HEK293 (cell line): Measurements from ENCODE around the gene TMEM150B.
A peak's percentile ranks its signal among the peaks of the same experiment; 100 is the strongest.

Experiments
- BCL11B ChIP-seq: fragments of 450-650 bp; formaldehyde crosslinking; IDR thresholded peaks from 2 replicates; pipeline ENCODE4 v1.5.1; 2016; ENCODE audit warnings: low read depth, missing biosample characterization, missing genetic modification characterization
- BCL6B ChIP-seq: fragments of 450-650 bp; formaldehyde crosslinking; IDR thresholded peaks from 2 replicates; pipeline ENCODE4 v1.5.1; 2017; ENCODE audit warnings: missing biosample characterization, missing genetic modification characterization
- EGR2 ChIP-seq: fragments of 450-650 bp; formaldehyde crosslinking; IDR thresholded peaks from 2 replicates; pipeline ENCODE4 v1.5.1; 2016; ENCODE audit warnings: low read depth, missing biosample characterization, missing genetic modification characterization
- GLIS1 ChIP-seq: fragments of 450-650 bp; formaldehyde crosslinking; IDR thresholded peaks from 2 replicates; pipeline ENCODE4 v1.5.1; 2016; ENCODE audit warnings: missing biosample characterization, missing genetic modification characterization
- HIC1 ChIP-seq: fragments of 450-650 bp; formaldehyde crosslinking; IDR thresholded peaks from 2 replicates; pipeline ENCODE4 v1.5.1; 2016; ENCODE audit warnings: missing biosample characterization, missing genetic modification characterization
- HOXA7 ChIP-seq: sonication (generic); formaldehyde crosslinking; IDR thresholded peaks from 2 replicates; pipeline ENCODE4 v1.8.1; 2022; ENCODE audit warnings: missing genetic modification reagents, borderline replicate concordance
- KLF10 ChIP-seq: fragments of 450-650 bp; IDR thresholded peaks from 2 replicates; pipeline ENCODE4 v1.5.1; 2018; ENCODE audit warnings: missing biosample characterization, mild to moderate bottlenecking, missing genetic modification characterization
- MYNN ChIP-seq: fragments of 450-650 bp; formaldehyde crosslinking; IDR thresholded peaks from 2 replicates; pipeline ENCODE4 v1.5.1; 2016; ENCODE audit warnings: missing biosample characterization, missing genetic modification characterization, borderline replicate concordance
- OSR2 ChIP-seq: fragments of 450-650 bp; formaldehyde crosslinking; IDR thresholded peaks from 2 replicates; pipeline ENCODE4 v1.5.1; 2016; ENCODE audit warnings: missing biosample characterization, missing genetic modification characterization
- OVOL3 ChIP-seq: fragments of 450-650 bp; formaldehyde crosslinking; IDR thresholded peaks from 2 replicates; pipeline ENCODE4 v1.5.1; 2016; ENCODE audit warnings: missing biosample characterization, missing genetic modification characterization
- PRDM6 ChIP-seq: fragments of 450-650 bp; formaldehyde crosslinking; IDR thresholded peaks from 2 replicates; pipeline ENCODE4 v1.5.1; 2017; ENCODE audit warnings: missing biosample characterization, missing genetic modification characterization
- SCRT1 ChIP-seq: fragments of 450-650 bp; formaldehyde crosslinking; IDR thresholded peaks from 2 replicates; pipeline ENCODE4 v1.5.1; 2016; ENCODE audit warnings: missing biosample characterization, missing genetic modification characterization, borderline replicate concordance
- ZBTB17 ChIP-seq: fragments of 450-650 bp; formaldehyde crosslinking; IDR thresholded peaks from 2 replicates; pipeline ENCODE4 v1.5.1; 2016; ENCODE audit warnings: missing biosample characterization, missing genetic modification characterization
- ZFHX2 ChIP-seq: fragments of 450-650 bp; formaldehyde crosslinking; conservative IDR thresholded peaks from 2 replicates; pipeline ENCODE4 v1.5.1; 2016; ENCODE audit warnings: missing biosample characterization, missing genetic modification characterization
- ZNF148 ChIP-seq: fragments of 450-650 bp; formaldehyde crosslinking; IDR thresholded peaks from 2 replicates; pipeline ENCODE4 v1.5.0; 2017; ENCODE audit warnings: missing biosample characterization, missing genetic modification characterization, borderline replicate concordance
- ZNF2 ChIP-seq: fragments of 450-650 bp; formaldehyde crosslinking; IDR thresholded peaks from 2 replicates; pipeline ENCODE4 v1.5.1; 2016; ENCODE audit warnings: missing biosample characterization, missing genetic modification characterization
- ZNF23 ChIP-seq: fragments of 450-650 bp; formaldehyde crosslinking; IDR thresholded peaks from 2 replicates; pipeline ENCODE4 v1.5.1; 2016; ENCODE audit warnings: missing biosample characterization, missing genetic modification characterization, borderline replicate concordance
- ZNF248 ChIP-seq: fragments of 450-650 bp; formaldehyde crosslinking; IDR thresholded peaks from 2 replicates; pipeline ENCODE4 v1.5.1; 2017; ENCODE audit warnings: missing biosample characterization, missing genetic modification characterization
- ZNF335 ChIP-seq: fragments of 450-650 bp; formaldehyde crosslinking; conservative IDR thresholded peaks from 2 replicates; pipeline ENCODE4 v1.5.1; 2016; ENCODE audit warnings: missing biosample characterization, missing genetic modification characterization
- ZNF600 ChIP-seq: fragments of 450-650 bp; formaldehyde crosslinking; IDR thresholded peaks from 2 replicates; pipeline ENCODE4 v1.5.1; 2016; ENCODE audit warnings: missing biosample characterization, missing genetic modification characterization
- ZNF610 ChIP-seq: fragments of 450-650 bp; formaldehyde crosslinking; IDR thresholded peaks from 2 replicates; pipeline ENCODE4 v1.5.1; 2016; ENCODE audit warnings: missing biosample characterization, missing genetic modification characterization, borderline replicate concordance
- ZNF639 ChIP-seq: fragments of 450-650 bp; formaldehyde crosslinking; IDR thresholded peaks from 2 replicates; pipeline ENCODE4 v1.5.1; 2016; ENCODE audit warnings: missing biosample characterization, missing genetic modification characterization
- ZNF660 ChIP-seq: fragments of 450-650 bp; IDR thresholded peaks from 2 replicates; pipeline ENCODE4 v1.5.1; 2018; ENCODE audit warnings: missing biosample characterization, mild to moderate bottlenecking, missing genetic modification characterization
- ZNF777 ChIP-seq: fragments of 450-650 bp; formaldehyde crosslinking; IDR thresholded peaks from 2 replicates; pipeline ENCODE4 v1.5.1; 2017; ENCODE audit warnings: missing biosample characterization, missing genetic modification characterization, borderline replicate concordance
- ZSCAN30 ChIP-seq: fragments of 450-650 bp; IDR thresholded peaks from 2 replicates; pipeline ENCODE4 v1.5.1; 2018; ENCODE audit warnings: missing biosample characterization, mild to moderate bottlenecking, missing genetic modification characterization, moderate library complexity
- TF ChIP-seq, protein P1 (sequence below): fragments of 450-650 bp; formaldehyde crosslinking; IDR thresholded peaks from 2 replicates; pipeline ENCODE4; 2016; ENCODE audit warnings: missing biosample characterization, missing genetic modification characterization
- TF ChIP-seq, protein P2 (sequence below): fragments of 450-650 bp; formaldehyde crosslinking; IDR thresholded peaks from 2 replicates; pipeline ENCODE4 v1.5.1; 2016; ENCODE audit warnings: missing biosample characterization, missing genetic modification characterization, borderline replicate concordance

TMEM150B gene

DNA sequence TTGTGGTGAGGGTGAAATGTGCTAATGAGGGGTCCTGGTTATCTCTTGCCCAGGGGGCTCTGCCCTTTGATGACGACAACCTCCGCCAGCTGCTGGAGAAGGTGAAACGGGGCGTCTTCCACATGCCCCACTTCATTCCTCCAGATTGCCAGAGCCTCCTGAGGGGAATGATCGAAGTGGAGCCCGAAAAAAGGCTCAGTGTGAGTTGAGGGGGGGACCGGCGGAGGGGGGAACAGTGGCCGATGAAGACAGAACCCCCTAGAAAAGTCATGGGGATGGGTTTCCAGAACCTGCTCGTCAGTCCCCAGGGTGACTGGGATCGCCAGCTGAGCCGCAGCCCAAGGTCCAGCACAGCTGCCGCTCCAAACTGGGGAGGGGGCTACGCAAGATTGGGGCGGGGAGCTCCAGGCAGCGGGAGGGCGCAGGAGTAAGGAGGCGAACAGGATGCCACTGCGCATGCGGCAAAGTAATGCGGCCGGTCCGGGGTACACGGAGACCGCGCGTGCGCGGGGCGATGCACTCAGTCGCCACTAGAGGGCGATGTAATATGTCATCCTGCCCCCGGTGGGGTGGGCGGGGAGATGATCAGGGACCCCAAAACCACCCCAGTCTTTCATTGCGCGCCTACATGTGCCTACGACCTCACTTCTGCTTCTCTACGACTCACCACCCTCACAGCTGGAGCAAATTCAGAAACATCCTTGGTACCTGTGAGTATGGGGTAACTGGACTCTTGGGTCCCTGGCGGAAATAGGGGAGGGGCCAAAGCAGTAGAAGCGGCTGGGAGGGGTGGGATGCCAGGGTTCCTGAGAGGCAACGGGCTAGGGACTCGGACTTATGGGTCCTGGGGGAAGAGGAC is 23.5 kb downstream of the TMEM150B start (continued):
- TF ChIP-seq ZNF2 (tag by site-specific recombination) (no peak), ZNF248 (tag by site-specific recombination) (no peak), HOXA7 (CRISPR knock-in tag) (no peak), PRDM6 (tag by site-specific recombination) (no peak), ZFHX2 (tag by site-specific recombination) (peak; percentile 79), ZSCAN30 (tag by site-specific recombination) (no peak), BCL11B (no peak), KLF10 (tag by site-specific recombination) (no peak), ZNF610 (no peak), OSR2 (tag by site-specific recombination) (no peak), ZNF23 (tag by site-specific recombination) (no peak), ZNF639 (tag by site-specific recombination) (no peak), OVOL3 (tag by site-specific recombination) (no peak), SCRT1 (tag by site-specific recombination) (no peak), ZNF148 (no peak), ZNF660 (tag by site-specific recombination) (0 out of 2 replicates have a peak, but pooled peaks have one; percentile 16), HIC1 (no peak), EGR2 (peak; percentile 56), ZNF335 (tag by site-specific recombination) (peak; percentile 61), BCL6B (tag by site-specific recombination) (no peak), ZNF600 (no peak), ZBTB17 (tag by site-specific recombination) (no peak), ZNF777 (tag by site-specific recombination) (no peak), MYNN (tag by site-specific recombination) (no peak), GLIS1 (tag by site-specific recombination) (peak; percentile 35; the same call in 1 of the 2 replicates)
- TF ChIP-seq, protein P1, sequence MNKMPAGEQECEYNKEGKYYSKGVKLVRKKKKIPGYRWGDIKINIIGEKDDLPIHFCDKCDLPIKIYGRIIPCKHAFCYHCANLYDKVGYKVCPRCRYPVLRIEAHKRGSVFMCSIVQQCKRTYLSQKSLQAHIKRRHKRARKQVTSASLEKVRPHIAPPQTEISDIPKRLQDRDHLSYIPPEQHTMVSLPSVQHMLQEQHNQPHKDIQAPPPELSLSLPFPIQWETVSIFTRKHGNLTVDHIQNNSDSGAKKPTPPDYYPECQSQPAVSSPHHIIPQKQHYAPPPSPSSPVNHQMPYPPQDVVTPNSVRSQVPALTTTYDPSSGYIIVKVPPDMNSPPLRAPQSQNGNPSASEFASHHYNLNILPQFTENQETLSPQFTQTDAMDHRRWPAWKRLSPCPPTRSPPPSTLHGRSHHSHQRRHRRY (tag by site-specific recombination) = no peak
- TF ChIP-seq, protein P2, sequence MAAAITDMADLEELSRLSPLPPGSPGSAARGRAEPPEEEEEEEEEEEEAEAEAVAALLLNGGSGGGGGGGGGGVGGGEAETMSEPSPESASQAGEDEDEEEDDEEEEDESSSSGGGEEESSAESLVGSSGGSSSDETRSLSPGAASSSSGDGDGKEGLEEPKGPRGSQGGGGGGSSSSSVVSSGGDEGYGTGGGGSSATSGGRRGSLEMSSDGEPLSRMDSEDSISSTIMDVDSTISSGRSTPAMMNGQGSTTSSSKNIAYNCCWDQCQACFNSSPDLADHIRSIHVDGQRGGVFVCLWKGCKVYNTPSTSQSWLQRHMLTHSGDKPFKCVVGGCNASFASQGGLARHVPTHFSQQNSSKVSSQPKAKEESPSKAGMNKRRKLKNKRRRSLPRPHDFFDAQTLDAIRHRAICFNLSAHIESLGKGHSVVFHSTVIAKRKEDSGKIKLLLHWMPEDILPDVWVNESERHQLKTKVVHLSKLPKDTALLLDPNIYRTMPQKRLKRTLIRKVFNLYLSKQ = no peak
